HG02623 (cell line): ENCODE measurements around the gene NAP1L3.
A peak's percentile ranks its signal among the peaks of the same experiment; 100 is the strongest.

ENCODE experiments used
- ATAC-seq: cut with Tn5 transposase; IDR thresholded peaks from one replicate; pipeline ENCODE4 v1.9.1; 2021; ENCODE audit warnings: moderate library complexity; ENCODE audit not compliant: unreplicated experiment

The NAP1L3 gene, protein sequence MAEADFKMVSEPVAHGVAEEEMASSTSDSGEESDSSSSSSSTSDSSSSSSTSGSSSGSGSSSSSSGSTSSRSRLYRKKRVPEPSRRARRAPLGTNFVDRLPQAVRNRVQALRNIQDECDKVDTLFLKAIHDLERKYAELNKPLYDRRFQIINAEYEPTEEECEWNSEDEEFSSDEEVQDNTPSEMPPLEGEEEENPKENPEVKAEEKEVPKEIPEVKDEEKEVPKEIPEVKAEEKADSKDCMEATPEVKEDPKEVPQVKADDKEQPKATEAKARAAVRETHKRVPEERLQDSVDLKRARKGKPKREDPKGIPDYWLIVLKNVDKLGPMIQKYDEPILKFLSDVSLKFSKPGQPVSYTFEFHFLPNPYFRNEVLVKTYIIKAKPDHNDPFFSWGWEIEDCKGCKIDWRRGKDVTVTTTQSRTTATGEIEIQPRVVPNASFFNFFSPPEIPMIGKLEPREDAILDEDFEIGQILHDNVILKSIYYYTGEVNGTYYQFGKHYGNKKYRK

DNA sequence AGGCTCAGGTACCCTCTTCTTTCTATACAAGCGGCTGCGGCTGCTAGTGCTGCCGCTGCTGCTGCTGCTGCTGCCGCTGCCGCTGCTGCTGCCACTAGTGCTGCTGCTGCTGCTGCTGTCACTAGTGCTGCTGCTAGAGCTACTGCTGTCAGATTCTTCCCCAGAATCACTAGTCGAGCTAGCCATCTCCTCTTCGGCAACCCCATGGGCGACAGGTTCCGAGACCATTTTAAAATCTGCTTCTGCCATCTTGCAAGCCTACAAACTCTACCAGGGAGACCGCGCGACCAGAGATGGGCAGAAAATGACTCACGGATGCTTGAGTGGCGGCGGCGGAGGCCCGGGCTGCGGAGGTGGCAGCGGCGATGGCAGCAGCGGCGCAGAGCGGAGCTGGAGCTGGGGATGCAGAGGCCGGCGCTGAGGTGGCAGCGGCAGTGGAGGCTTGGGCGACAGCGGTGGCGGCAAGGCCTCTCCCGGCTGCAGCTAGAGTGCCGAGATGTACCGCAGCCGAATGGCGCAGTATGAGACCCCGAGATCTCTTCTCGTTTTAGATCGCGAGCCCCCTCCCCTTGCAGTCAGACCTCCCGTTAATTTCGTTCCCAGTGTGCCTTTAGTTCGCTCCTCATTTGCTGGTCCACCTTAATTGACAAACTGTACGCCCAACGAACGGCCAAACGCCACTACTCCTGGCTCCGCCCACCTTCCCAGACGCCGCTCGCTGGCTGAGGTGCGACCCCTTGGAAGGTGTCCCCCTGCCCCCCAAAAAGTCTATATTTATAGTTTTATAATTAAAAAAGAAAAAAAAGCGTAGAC, at the start of gene NAP1L3:
Gene NAP1L3, minus strand, starts transcription at position 523 of the 813 bp plus-strand sequence. Its CDS starts 274 bp downstream, at position 249.
- ATAC-seq, result peak; percentile 78

DNA sequence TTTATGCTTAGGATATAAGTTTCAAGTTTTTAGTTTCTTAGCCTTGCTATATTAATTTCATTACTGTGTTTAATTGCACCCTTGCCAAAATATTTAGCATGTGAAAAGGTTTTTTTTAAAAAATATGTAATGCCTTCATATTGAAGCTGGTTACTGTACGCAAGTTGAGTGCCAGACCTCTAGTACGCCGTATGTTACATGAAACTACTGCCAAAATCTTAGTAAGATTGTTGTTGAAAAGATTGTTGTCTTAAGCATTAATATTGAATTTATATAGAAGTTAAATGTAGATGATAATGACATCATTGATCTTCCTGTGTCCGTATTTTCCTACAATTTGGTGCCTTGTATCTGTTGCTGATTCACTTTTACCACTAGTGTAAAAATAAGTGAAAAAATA, 37.7 kb upstream of the NAP1L3 start:
- no peak for ATAC-seq

DNA sequence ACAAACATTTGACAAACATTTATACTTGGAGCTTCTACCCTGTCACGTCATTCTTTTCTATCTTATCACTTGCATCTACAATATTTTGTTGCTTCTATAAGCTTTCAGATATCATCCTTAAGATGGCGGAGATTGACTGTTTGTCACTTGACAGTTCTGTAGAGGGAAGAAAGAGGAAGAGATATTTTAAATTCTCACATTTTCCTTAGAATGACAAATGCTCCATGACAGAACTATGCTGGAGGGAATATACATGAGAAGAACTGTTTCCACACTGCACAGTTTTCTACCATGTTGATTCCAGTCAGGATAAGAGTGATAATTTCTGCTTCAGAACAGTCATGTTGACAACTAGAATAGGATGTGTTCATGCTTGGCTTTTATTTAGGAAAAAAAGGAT, 30.3 kb upstream of the NAP1L3 start:
- ATAC-seq, result no peak

DNA sequence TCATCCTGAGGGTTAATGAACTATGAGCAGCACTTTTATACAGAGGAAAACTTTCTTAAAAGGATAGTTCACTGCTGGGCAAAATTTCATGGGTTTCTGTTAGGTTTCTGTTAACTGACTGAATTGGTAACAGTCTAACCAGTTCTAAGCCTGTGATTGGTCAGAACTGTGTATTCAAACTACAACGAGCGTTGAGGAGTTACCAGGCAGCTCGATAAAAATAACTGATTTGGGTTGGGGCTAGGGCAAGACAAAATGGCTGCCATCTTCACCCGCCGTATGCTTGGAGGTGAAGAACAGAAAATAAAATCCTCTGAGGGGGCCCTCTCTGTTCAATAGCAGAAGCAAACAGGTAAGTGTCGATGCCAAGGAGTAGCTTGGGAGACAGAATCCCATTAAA, 22.6 kb upstream of the NAP1L3 start:
- no peak for ATAC-seq

DNA sequence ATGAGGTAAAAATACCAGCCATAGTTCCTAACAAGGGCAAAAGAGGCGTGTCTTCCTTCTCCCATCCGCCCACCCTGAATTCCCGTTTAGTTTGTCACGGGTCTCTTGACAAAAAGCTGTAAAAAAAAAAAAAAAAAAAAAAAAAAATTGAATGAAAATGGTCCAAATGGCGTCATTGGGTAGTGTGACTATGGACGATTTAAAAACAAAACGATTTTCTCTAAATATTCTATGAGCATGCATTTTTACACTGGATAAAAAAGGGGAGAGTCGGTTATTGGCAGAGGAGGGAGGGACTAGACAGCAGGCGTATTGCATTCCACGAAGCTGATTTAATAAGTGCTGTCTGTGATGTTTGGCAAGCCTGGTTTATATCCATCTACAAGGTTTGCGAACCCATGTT, 492 bp upstream of the NAP1L3 start, which contains the start of gene FAM133A:
Gene FAM133A, plus strand, starts transcription at position 338 of the 403 bp plus-strand sequence. CDS start 35,214 bp downstream, outside the sequence.
- no peak for ATAC-seq

DNA sequence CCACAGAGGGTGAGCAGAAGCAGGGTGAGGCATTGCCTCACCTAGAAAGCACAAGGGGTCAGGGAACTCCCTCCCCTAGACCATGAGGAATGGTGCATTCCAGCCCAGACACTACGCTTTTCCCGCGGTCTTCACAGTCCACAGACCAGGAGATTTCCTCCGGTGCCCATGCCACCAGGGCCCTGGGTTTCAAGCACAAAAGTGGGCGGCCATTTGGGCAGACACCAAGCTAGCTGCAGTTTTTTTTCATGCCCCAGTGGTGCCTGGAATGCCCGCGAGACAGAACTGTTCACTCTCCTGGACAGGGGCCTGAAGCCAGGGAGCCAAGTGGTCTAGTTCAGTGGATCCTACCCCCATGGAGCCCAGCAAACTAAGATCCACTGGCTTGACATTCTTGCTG, 12.8 kb downstream of the NAP1L3 start:
- no peak for ATAC-seq

DNA sequence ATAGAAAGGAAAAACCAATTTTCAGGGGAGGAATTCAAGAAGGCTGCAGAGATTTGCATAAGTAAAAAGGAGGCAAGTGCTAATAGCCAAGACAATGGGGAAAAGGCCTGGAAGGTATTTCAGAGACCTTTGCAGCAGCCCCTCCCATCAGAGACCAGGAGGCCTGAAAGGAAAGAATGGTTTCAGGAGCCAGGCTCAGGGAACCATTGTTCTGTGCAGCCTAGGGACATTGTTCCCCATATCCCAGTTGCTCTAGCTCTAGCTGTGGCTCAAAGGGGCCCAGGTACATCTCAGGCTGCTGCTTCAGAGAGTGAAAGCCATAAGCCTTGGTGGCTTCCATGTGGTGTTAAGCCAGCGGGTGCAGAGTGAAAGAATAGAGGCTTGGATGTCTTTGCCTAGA, 24.0 kb downstream of the NAP1L3 start:
- ATAC-seq, result no peak

DNA sequence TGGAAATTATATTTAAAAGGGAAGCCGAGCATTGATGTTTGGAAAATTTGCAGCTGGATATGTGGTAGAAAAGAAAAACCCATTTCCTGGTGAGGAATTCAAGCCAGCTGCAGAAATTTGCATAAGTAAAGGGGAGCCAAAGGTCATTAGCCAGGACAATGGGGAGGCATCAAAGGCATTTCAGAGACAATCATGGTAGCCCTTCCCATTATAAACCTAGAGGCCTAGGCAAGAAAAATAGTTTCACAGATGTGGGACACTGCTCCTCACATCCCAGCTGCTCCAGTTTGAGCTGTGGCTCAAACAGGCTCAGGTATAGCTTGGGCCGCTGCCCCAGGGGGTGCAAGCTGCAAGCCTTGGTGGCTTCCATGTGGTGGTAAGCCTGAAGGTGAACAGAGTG, 35.8 kb downstream of the NAP1L3 start:
- no peak for ATAC-seq
